Activated CD8-positive, alpha-beta memory T cell treated with anti-CD3 and anti-CD28 coated beads for 24 hours (primary cell): ENCODE measurements around the gene LEKR1.

Experiments
- DNase-seq: peaks from one replicate; pipeline ENCODE4 v3.0.0-alpha.2; 2020

The LEKR1 gene

GRCh38 chr3:157087373-157087772, 261.2 kb downstream of the LEKR1 start:
- DNase-seq: no peak

- DNase-seq: no peak
These were observed 261.8 kb downstream of the LEKR1 start for GRCh38 chr3:157087780-157088600.

- peak; percentile 96 for DNase-seq
These were observed 262.7 kb downstream of the LEKR1 start for GRCh38 chr3:157088601-157089454.

GRCh38 chr3:157089455-157090221, 263.5 kb downstream of the LEKR1 start:
- DNase-seq: no peak

GRCh38 chr3:157091083-157091833, 265.1 kb downstream of the LEKR1 start:
- no peak for DNase-seq

GRCh38 chr3:157092230-157092629, 266.1 kb downstream of the LEKR1 start:
- DNase-seq: no peak

GRCh38 chr3:157093096-157093495, 266.9 kb downstream of the LEKR1 start:
- DNase-seq: no peak

GRCh38 chr3:157094301-157094700, 268.1 kb downstream of the LEKR1 start:
- no peak for DNase-seq

GRCh38 chr3:157094751-157095480, 268.8 kb downstream of the LEKR1 start:
- DNase-seq: no peak
